Endodermal cell (in vitro differentiated cells): ENCODE measurements around the gene GALNS. TPM values are rescaled to one million over a fixed set of nuclear protein-coding genes. Genes with fewer than 3 reads are reported as not detected.

Experiments used
- DNase-seq: peaks from one replicate; pipeline ENCODE4 v3.0.0-alpha.2; 2017
- H3K27ac ChIP-seq: 2 replicates; pipeline ENCODE4 v1.5.1; 2013; ENCODE audit warnings: mild to moderate bottlenecking, low read depth, low read length, moderate library complexity
- H3K27me3 ChIP-seq: 2 replicates; pipeline ENCODE4 v1.6.1; 2013; ENCODE audit warnings: mild to moderate bottlenecking, low read length, moderate library complexity; ENCODE audit not compliant: insufficient read depth, control insufficient read depth, poor library complexity, severe bottlenecking
- H3K36me3 ChIP-seq: 2 replicates; pipeline ENCODE4 v1.7.0; 2013; ENCODE audit warnings: mild to moderate bottlenecking, low read length, moderate library complexity; ENCODE audit not compliant: control insufficient read depth, insufficient read depth
- H3K4me1 ChIP-seq: one replicate; pipeline ENCODE4 v1.7.0; 2013; ENCODE audit warnings: low read length; ENCODE audit not compliant: control insufficient read depth, insufficient read depth
- H3K4me3 ChIP-seq: 2 replicates; pipeline ENCODE4 v1.5.1; 2013; ENCODE audit warnings: mild to moderate bottlenecking, low read length, moderate library complexity
- H3K9ac ChIP-seq: 2 replicates; pipeline ENCODE4 v1.6.1; 2013; ENCODE audit warnings: mild to moderate bottlenecking, low read length, moderate library complexity; ENCODE audit not compliant: poor library complexity, severe bottlenecking; ENCODE audit errors: extremely low read depth
- H3K9me3 ChIP-seq: 2 replicates; pipeline ENCODE4 v1.6.1; 2013; ENCODE audit warnings: mild to moderate bottlenecking, low read length, moderate library complexity; ENCODE audit not compliant: control insufficient read depth
- H3K27ac Mint-ChIP-seq: 2 replicates; pipeline ENCODE4 v1.8.0; 2020; ENCODE audit warnings: mixed read lengths
- H3K27me3 Mint-ChIP-seq: 2 replicates; pipeline ENCODE4 v1.8.0; 2021; ENCODE audit warnings: mild to moderate bottlenecking, mixed read lengths; ENCODE audit not compliant: insufficient read depth
- H3K36me3 Mint-ChIP-seq: 2 replicates; pipeline ENCODE4 v1.8.0; 2020; ENCODE audit warnings: low read depth, mixed read lengths
- H3K4me1 Mint-ChIP-seq: 2 replicates; pipeline ENCODE4 v1.8.0; 2020; ENCODE audit warnings: mixed read lengths
- H3K4me3 Mint-ChIP-seq: 2 replicates; pipeline ENCODE4 v1.8.0; 2020; ENCODE audit warnings: mild to moderate bottlenecking, moderate library complexity, mixed read lengths
- H3K9me3 Mint-ChIP-seq: 2 replicates; pipeline ENCODE4 v1.8.0; 2020; ENCODE audit warnings: mild to moderate bottlenecking, mixed read lengths
- WGBS, 2 experiments: methylation state at CpG; one replicate each; pipeline versions ENCODE4 v1.1.5 to v1.1.7; 2013; ENCODE audit warnings: missing lambda C conversion rate in 2 of 2, mixed read lengths in 1 of 2; ENCODE audit not compliant: insufficient coverage in 1 of 2, insufficient read length in 1 of 2; 5-methylcytosine and 5-hydroxymethylcytosine counted together
- total RNA-seq, 2 donors: library from RNA; stranded (reverse); fragmentation: NEBNext Ultra II Directional in 1 of 2; extraction: Animal tissue kit (Norgen Biotek cat#: 25700) in 1 of 2; gene quantifications; 2 replicates in 1 of 2; 3 replicates in 1 of 2; pipeline ENCODE4 v1.2.1, GENCODE V29; 2021
- TF ChIP-seq, protein P1 (sequence below): fragments of 200-600 bp; sonication (generic); conservative IDR thresholded peaks from 2 replicates; pipeline ENCODE4 v1.5.0; 2021; ENCODE audit warnings: antibody characterized with exemption, mild to moderate bottlenecking

GALNS gene
- total RNA-seq, 2 donors from 2014 or later = 32.2 to 39.6 TPM

DNA sequence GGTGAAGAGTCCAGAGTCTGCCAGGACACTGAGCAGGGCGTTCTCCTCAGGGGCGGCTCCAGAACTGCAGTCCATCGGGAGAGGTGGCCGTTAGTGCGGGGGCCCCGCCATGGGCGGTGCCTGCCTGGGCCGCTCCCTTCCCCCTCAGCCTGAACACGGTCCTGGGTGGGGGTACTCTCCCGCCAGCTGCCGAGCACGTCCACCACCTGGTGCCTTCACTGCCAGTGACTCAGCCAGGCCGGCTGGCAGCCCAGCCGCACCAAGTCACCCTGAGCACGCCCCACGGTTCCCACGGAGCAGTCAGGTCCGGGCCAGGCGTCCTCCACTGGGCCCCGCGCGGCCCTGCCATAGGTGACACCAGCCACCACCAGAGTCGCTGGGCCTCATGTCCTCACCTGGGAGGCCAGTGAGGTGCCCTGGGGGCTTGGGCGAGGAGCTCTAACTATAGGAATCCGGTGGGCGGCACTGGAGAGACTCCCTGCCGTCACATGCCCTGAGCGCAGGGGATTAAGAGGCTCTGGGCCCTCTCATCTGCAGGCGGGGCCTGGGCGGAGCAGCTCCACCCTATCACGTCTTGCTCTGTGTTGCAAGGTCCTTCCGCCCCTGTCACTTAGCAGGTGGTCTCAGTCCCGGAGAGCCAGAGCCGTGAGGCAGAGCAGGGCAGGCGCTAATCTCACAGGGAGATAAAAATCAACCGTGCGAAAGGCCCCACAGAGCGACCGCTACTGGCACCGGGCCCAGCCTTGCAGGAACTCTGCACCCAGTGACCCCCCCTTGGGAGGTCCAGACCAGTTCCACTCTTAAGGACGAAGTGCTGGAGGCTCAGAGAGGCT, 86.1 kb downstream of the GALNS start:
- Histone ChIP-seq H3K4me3 (no peak overlapping the region), H3K36me3 (no peaks in the 10 kb centered on the region), H3K9me3 (no peaks in the 10 kb centered on the region), H3K4me1 (peaks cover 22% of the 10 kb centered on the region), H3K27me3 (no peaks in the 10 kb centered on the region), H3K9ac (no peak overlapping the region), H3K27ac (no peak overlapping the region)
- Mint-ChIP-seq H3K27ac (peak overlapping the region; percentile 80), H3K27me3 (peaks cover 2% of the 10 kb centered on the region), H3K4me3 (peak overlapping the region; percentile 36), H3K4me1 (peaks cover 17% of the 10 kb centered on the region), H3K9me3 (no peaks in the 10 kb centered on the region), H3K36me3 (no peaks in the 10 kb centered on the region)
- DNase-seq = peak; percentile 97
- TF ChIP-seq, protein P1, sequence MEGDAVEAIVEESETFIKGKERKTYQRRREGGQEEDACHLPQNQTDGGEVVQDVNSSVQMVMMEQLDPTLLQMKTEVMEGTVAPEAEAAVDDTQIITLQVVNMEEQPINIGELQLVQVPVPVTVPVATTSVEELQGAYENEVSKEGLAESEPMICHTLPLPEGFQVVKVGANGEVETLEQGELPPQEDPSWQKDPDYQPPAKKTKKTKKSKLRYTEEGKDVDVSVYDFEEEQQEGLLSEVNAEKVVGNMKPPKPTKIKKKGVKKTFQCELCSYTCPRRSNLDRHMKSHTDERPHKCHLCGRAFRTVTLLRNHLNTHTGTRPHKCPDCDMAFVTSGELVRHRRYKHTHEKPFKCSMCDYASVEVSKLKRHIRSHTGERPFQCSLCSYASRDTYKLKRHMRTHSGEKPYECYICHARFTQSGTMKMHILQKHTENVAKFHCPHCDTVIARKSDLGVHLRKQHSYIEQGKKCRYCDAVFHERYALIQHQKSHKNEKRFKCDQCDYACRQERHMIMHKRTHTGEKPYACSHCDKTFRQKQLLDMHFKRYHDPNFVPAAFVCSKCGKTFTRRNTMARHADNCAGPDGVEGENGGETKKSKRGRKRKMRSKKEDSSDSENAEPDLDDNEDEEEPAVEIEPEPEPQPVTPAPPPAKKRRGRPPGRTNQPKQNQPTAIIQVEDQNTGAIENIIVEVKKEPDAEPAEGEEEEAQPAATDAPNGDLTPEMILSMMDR = no peak
- 28 to 35% methylated on average over 30 to 41 of the region's 41 CpGs for WGBS, 2 experiments

GRCh38 chr16:88769617-88770460, 86.9 kb downstream of the GALNS start:
- H3K27me3 ChIP-seq = no peaks in the 10 kb centered on the region
- peak; percentile 97 for DNase-seq
- H3K27ac ChIP-seq = no peak overlapping the region
- Mint-ChIP-seq H3K27me3 (peaks cover 2% of the 10 kb centered on the region), H3K4me1 (peaks cover 17% of the 10 kb centered on the region), H3K27ac (peak overlapping the region; percentile 10), H3K9me3 (no peaks in the 10 kb centered on the region), H3K36me3 (no peaks in the 10 kb centered on the region), H3K4me3 (no peak overlapping the region)
- 27 to 34% methylated on average over 18 to 29 of the region's 30 CpGs for WGBS, 2 experiments
- no peaks in the 10 kb centered on the region for H3K36me3 ChIP-seq
- peaks cover 22% of the 10 kb centered on the region for H3K4me1 ChIP-seq
- H3K9ac ChIP-seq = no peak overlapping the region
- H3K4me3 ChIP-seq = no peak overlapping the region
- TF ChIP-seq, protein P1 = no peak
- H3K9me3 ChIP-seq = no peaks in the 10 kb centered on the region

- Histone ChIP-seq H3K4me3 (no peak overlapping the region), H3K27ac (no peak overlapping the region), H3K9me3 (no peaks in the 10 kb centered on the region), H3K36me3 (no peaks in the 10 kb centered on the region), H3K9ac (no peak overlapping the region), H3K27me3 (no peaks in the 10 kb centered on the region), H3K4me1 (peaks cover 30% of the 10 kb centered on the region)
- 86 to 90% methylated on average over 11 to 24 of the region's 24 CpGs for WGBS, 2 experiments
- DNase-seq = no peak
- TF ChIP-seq, protein P1 = no peak
- Mint-ChIP-seq H3K9me3 (no peaks in the 10 kb centered on the region), H3K27ac (no peak overlapping the region), H3K36me3 (no peaks in the 10 kb centered on the region), H3K27me3 (peaks cover 2% of the 10 kb centered on the region), H3K4me1 (peaks cover 23% of the 10 kb centered on the region), H3K4me3 (no peak overlapping the region)
Observed at GRCh38 chr16:88768071-88768783, 88.5 kb downstream of the GALNS start.
